ENCODE data around the gene FSIP2.
"Not testable (repeated sequence)": the region's sequence is repeated elsewhere in the genome, so short reads cannot be mapped to it uniquely, and the experiment has no call there.

FSIP2 gene

GRCh38 chr2:185811580-185811979, 73.0 kb downstream of the FSIP2 start:
- DNase-seq = no peak

- no peak for DNase-seq
Measured at GRCh38 chr2:185813707-185814106, 75.1 kb downstream of the FSIP2 start.

DNA sequence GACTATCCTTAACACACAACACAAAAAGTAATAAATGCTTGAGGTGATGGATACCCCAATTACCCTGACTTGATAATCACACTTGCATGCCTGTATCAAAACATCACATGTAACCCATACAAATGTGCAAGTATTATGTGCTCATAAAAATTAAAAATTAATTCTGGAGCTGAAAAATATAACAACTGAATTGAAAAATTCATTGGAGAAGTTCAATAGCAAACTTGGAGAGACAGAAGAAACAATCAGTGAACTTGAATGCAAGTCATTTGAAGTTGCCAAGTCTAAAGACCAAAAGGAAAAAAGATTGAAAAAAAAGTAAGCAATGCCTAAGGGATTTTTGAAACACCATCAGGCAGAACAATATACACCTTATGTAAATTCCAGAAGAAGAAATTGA, 79.4 kb downstream of the FSIP2 start:
- no peak for DNase-seq

GRCh38 chr2:185821467-185821866, 82.9 kb downstream of the FSIP2 start:
- no peak for DNase-seq

- DNase-seq = no peak
Measured at GRCh38 chr2:185823773-185824172, 85.2 kb downstream of the FSIP2 start.

DNA sequence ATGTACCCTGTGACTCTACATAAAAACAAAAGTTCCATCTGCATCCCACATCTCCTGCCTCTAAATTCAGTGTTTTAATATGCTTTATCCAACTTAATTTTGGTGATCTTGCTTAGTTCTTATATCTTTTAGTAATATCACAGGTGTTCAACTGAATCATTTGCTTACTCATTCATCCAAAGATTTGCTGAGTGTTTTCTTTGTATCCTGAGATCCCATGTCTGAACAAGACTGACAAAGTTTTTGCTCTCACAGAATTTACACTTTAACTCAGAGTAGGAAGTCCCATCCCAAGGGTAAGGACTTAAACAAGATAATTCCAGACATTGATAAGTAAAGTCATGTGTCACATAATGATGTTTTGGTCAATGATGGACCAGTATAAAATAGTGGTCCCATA, 87.0 kb downstream of the FSIP2 start:
- DNase-seq = no peak

DNA sequence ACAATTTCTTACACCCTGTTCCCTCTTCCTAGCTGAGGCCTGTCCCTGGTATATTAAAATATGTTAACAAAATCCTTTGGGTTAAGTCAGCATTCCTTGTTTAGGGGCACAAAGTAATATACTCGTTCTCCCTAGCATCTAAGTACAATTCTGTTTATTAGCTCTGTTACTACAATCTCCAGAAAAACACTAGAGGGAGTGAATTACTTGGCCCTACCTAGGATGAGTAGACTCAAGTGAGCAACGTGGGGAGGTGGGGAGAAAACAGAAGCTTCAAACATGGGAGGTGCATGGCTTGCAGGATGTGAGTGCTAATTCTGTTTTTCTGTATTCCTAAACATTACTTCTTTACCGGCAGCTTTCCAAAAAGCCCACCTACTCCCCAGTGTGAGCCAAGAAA, 89.7 kb downstream of the FSIP2 start:
- DNase-seq = no peak

- no peak for DNase-seq
Measured at GRCh38 chr2:185833864-185834263, 95.3 kb downstream of the FSIP2 start.

- no peak for DNase-seq
Measured at GRCh38 chr2:185835974-185836373, 97.4 kb downstream of the FSIP2 start.

- no peak for DNase-seq
Measured at GRCh38 chr2:185854885-185855284, 116.3 kb downstream of the FSIP2 start.

DNA sequence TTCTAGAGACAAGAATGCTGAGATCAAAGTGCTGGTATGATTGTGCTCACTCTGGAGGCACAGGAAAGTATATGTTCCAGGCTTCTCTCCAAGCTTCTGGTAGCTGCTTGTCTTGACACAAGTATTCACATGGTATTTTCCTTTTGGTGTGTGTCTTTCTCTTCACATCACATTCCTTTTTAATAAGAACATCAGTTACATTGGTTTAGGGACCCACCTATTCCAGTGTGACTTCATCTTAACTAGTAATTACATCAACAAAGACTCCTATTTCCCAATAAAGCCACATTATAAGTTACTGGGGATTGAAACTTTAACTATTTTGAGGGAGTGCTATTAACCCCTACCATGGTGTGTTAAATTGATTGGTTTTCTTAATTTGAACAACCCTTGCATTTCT, 119.1 kb downstream of the FSIP2 start:
- DNase-seq = no peak

DNA sequence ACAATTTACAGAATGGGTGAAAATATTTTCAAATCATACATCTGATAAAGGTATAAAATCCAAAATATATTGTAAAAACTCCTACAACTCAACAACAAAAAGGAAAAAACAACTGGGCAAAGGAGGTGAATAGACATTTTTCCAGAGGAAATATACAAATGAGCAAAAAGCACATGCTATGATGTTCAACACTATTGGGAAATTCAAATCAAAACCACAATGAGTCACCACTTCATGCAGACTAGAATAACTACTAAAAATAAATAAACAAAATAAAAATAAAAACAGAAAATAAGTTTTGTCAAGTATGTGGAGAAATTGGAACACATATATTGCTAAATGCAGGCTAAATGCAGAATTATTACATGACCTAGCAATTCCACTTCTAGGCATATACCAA, 120.9 kb downstream of the FSIP2 start:
- no peak for DNase-seq

DNA sequence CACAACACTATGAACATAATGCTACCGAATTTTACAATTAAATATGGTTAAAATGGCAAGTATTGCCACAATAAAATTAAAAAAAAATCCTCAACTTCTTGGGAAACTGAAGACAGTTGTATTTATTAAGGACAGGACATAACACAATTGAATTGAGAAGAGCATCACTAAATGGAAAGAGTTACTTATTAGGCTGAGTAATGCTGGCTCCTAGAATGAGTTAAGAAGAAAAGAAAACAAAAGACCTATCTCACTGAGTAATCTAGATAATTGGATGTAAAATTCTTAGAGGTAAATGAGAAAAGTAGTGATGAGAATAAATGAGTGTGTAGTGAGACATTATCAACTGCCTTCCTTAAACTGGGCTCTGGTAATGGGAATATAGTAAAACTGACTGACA, 121.7 kb downstream of the FSIP2 start:
- DNase-seq = no peak

DNA sequence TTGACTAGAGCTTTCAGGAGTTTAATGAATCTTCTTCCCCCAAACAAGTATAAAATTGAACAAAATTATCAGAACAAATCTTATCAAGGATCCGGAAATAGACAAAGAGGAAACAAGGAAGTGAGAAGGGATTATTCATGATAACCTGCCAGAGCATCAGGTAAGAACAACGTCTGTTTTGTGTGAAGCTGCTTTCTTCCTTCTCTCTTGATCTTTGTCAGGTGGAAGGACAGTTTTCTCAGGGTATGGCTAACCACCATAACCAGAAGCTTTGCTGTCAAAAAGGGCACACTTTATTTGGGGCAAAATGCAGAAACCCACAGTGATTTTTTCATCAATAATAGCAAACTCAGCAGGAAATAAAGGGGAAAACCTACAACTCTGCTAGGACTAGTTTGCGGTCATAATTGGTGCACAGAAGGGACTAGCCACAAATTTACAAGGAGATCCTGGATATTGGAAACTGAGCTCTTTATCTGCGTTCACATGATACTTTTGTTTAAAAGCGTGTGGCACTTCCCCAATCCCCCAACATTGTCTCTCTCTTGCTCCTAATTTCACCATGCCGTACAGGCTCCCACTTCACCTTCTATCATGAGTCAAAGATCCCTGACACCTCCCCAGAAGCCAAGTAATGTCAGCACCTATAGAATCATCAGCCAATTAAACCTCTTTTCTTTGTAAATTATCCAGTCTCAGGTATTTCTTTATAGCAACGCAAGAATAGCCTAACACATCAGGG, 124.2 kb downstream of the FSIP2 start:
- no peak for DNase-seq

- DNase-seq = not testable (repeated sequence)
Measured at GRCh38 chr2:185864468-185865260, 126.1 kb downstream of the FSIP2 start.

GRCh38 chr2:185875136-185875931, 136.7 kb downstream of the FSIP2 start:
- no peak for DNase-seq

DNA sequence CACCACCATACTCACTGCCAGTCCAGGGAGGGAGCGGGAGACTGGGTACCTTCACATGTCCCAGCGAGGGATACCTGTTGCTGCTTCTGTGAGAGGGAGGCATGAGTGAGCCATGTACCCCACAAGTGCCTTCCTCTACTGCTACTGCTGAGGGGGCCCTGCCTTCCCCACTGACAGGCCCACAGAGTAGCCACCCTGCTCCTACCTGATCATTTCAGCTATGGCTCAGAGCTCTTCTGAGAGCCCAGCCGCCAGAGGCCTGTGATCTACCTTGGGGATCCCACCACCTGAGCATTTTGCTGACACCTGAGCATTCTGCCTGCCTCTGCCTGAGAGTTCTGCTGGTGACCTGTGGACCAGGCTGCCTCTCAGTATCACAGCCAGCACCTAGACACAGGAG, 137.6 kb downstream of the FSIP2 start:
- DNase-seq = no peak

- DNase-seq = no peak
Measured at GRCh38 chr2:185880396-185880795, 141.8 kb downstream of the FSIP2 start.

Measured in SIG-M5 (cell line).